Esophagus squamous epithelium (tissue), 4 donors: ENCODE measurements around the gene SOX6.

Experiments
- CTCF ChIP-seq, 6 experiments: fragments of 450-650 bp in 4 of 6; fragments of 200-600 bp in 2 of 6; sonication (generic) in 2 of 6; IDR thresholded peaks; one replicate each; pipeline ENCODE4 v1.5.1; 2016 to 2019; ENCODE audit warnings: antibody characterized with exemption in 6 of 6, mild to moderate bottlenecking in 4 of 6, moderate library complexity in 4 of 6
- POLR2A ChIP-seq, 4 donors: fragments of 450-650 bp; IDR thresholded peaks; one replicate each; pipeline ENCODE4 v1.6.1; 2017; ENCODE audit warnings: antibody characterized with exemption in 4 of 4, mild to moderate bottlenecking in 4 of 4, moderate library complexity in 3 of 4

- no peak for TF ChIP-seq CTCF (IDR thresholded peaks at IDR 0.05)
- no peak for TF ChIP-seq POLR2A (IDR thresholded peaks at IDR 0.05)
Measured at GRCh38 chr11:15981292-15981691, 375.1 kb downstream of the SOX6 start.
